Measurements from ENCODE around the gene PGLYRP4. TPM values are rescaled to one million over a fixed set of nuclear protein-coding genes. Genes with fewer than 3 reads are reported as not detected.

PGLYRP4 gene
- total RNA-seq, 1 experiment from 2014 or later, result not detected

GRCh38 chr1:153302308-153302707, 46.3 kb downstream of the PGLYRP4 start:
- Histone ChIP-seq H3K27ac (ENCODE audit: low read length) (no peak overlapping the region), H3K4me1 (ENCODE audit: control insufficient read depth, insufficient read depth, low read length) (no peaks in the 10 kb centered on the region), H3K27me3 (ENCODE audit: control insufficient read depth, insufficient read depth, low read length) (peaks cover 4% of the 10 kb centered on the region), H3K4me3 (ENCODE audit: low read depth in 2 of 2, low read length in 2 of 2) (no peak overlapping the region), H3K9me3 (ENCODE audit: control insufficient read depth, insufficient read depth, low read depth, low read length) (no peaks in the 10 kb centered on the region), H3K36me3 (ENCODE audit: control insufficient read depth, insufficient read depth, low read length) (no peaks in the 10 kb centered on the region)
- BruUV-seq (replicated peaks), result no TSS peak
- intact Hi-C loops (cut with micrococcal nuclease; ENCODE audit: unreplicated experiment) (no loop called here), in situ Hi-C loops (cut with HindIII; ENCODE audit: low pct_unique_long_range_greater_than_20kb, low sequenced_read_pairs) (no loop called here)
- CTCF ChIA-PET, result no interaction called here
- TF ChIP-seq REST (IDR thresholded peaks at IDR 0.05; ENCODE audit: insufficient read depth in 1 of 2, low read depth in 2 of 2, low read length in 1 of 2) (no peak), SIN3A (IDR thresholded peaks at IDR 0.05; ENCODE audit: borderline replicate concordance, insufficient read depth, low read depth, low read length) (no peak), CTCF (IDR thresholded peaks at IDR 0.05) (no peak), TCF7L2 (IDR thresholded peaks at IDR 0.05; ENCODE audit: low read depth, low read length) (no peak), POLR2AphosphoS5 (IDR thresholded peaks at IDR 0.05; ENCODE audit: low read depth, low read length) (no peak)
- DNase-seq (ENCODE audit: low read depth, low spot score) (no peak), ATAC-seq (no peak)
- POLR2A ChIA-PET, result no interaction called here

GRCh38 chr1:153293851-153294250, 54.8 kb downstream of the PGLYRP4 start:
- no peaks in the 10 kb centered on the region for H3K4me1 ChIP-seq (ENCODE audit: control insufficient read depth, insufficient read depth, low read length)
- H3K27ac ChIP-seq (ENCODE audit: low read length), result no peak overlapping the region
- DNase-seq (ENCODE audit: low read depth, low spot score) (no peak), ATAC-seq (no peak)
- POLR2A ChIA-PET, result no interaction called here
- in situ Hi-C loops (cut with HindIII; ENCODE audit: low pct_unique_long_range_greater_than_20kb, low sequenced_read_pairs) (no loop called here), intact Hi-C loops (cut with micrococcal nuclease; ENCODE audit: unreplicated experiment) (no loop called here)
- BruUV-seq (replicated peaks), result no TSS peak
- no peaks in the 10 kb centered on the region for H3K9me3 ChIP-seq (ENCODE audit: control insufficient read depth, insufficient read depth, low read depth, low read length)
- no peak overlapping the region for H3K4me3 ChIP-seq (ENCODE audit: low read depth in 2 of 2, low read length in 2 of 2)
- no peaks in the 10 kb centered on the region for H3K27me3 ChIP-seq (ENCODE audit: control insufficient read depth, insufficient read depth, low read length)
- H3K36me3 ChIP-seq (ENCODE audit: control insufficient read depth, insufficient read depth, low read length), result no peaks in the 10 kb centered on the region
- TF ChIP-seq CTCF (IDR thresholded peaks at IDR 0.05) (no peak), TCF7L2 (IDR thresholded peaks at IDR 0.05; ENCODE audit: low read depth, low read length) (no peak), REST (IDR thresholded peaks at IDR 0.05; ENCODE audit: insufficient read depth in 1 of 2, low read depth in 2 of 2, low read length in 1 of 2) (no peak), SIN3A (IDR thresholded peaks at IDR 0.05; ENCODE audit: borderline replicate concordance, insufficient read depth, low read depth, low read length) (no peak), POLR2AphosphoS5 (IDR thresholded peaks at IDR 0.05; ENCODE audit: low read depth, low read length) (no peak)
- CTCF ChIA-PET, result no interaction called here

Measured in Panc1 (cell line).